AG04450 (cell line): ENCODE measurements around the gene KHK. TPM values are rescaled to one million over a fixed set of nuclear protein-coding genes. Genes with fewer than 3 reads are reported as not detected.
A peak's percentile ranks its signal among the peaks of the same experiment; 100 is the strongest.

ENCODE experiments used
- CTCF ChIA-PET: fragments of 300-600, 350-600 bp; formaldehyde crosslinking; extraction: SDS; loops from one replicate; lab custom pipeline; 2022; ENCODE audit warnings: antibody characterized with exemption, inconsistent platforms; lab: Charles Lee
- POLR2A ChIA-PET: fragments of 350-600 bp; formaldehyde crosslinking; extraction: SDS; loops from one replicate; lab custom pipeline; 2021; ENCODE audit warnings: antibody characterized with exemption, inconsistent platforms; lab: Yijun Ruan, JAX
- DNase-seq: peaks from one replicate; pipeline ENCODE4 v3.0.0-alpha.2; 2011; ENCODE audit warnings: low read depth, low spot score
- H3K27ac ChIP-seq: one replicate; pipeline ENCODE4 v1.5.1; 2012; ENCODE audit warnings: low read depth, low read length, control low read depth
- H3K27me3 ChIP-seq: one replicate; pipeline ENCODE4 v1.6.0; 2012; ENCODE audit warnings: low read length; ENCODE audit not compliant: control insufficient read depth, insufficient read depth
- H3K4me3 ChIP-seq: 2 replicates; pipeline ENCODE4 v1.5.1; 2011; ENCODE audit warnings: mild to moderate bottlenecking, low read depth, low read length, control low read depth
- H3K9me3 ChIP-seq: 2 replicates; pipeline ENCODE4 v1.5.1; 2012; ENCODE audit warnings: low read length; ENCODE audit not compliant: control insufficient read depth, insufficient read depth
- polyA plus RNA-seq: library from polyadenylated mRNA; depleted of rRNA; stranded (reverse); fragments of >200 nt; gene quantifications from 2 replicates; pipeline ENCODE4 v1.2.3, GENCODE V29; 2011
- TF ChIP-seq, protein P1 (sequence below): IDR thresholded peaks from 2 replicates; pipeline ENCODE4 v1.5.1; 2011; ENCODE audit warnings: low read depth, low read length, control low read depth, inconsistent platforms

KHK gene
- polyA plus RNA-seq, 1 experiment = 0.37 TPM

DNA sequence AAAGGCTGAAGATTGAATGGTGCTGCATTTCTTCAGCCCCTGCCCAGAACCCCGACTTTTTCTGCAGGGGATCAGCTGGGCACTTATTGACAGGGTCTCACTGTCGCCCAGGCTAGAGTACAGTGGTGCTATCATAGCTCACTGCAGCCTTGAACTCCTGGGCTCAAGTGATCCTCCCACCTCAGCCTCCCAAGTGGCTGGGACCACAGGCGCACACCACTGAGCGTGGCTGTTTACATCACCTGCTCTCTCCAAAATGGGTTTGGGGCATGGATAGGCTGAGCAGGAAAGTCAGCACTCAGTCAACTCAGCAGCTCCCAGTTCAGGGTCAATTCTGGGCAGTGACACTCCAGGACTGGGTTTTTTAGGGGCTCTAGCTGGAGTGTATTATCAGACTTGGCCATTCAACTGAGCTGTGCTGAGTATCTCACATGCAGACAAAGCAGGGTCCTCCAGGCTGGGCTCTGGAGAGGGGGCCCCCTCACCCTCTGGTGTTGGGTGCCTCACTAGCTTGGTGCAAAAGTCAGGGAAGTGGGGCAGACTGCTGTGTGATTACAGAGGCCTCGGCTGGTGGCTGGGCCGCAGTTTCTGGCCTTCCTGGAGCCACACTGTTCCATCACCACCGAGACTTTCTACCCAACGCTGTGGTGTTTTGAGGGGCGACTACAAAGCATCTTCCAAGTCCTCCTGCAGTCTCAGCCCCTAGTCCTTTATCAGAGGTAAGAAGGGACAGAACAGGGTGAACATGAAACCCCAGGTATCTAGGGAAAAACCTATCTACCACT, 41.5 kb downstream of the KHK start:
- Histone ChIP-seq H3K27ac (no peak overlapping the region), H3K27me3 (peaks cover 6% of the 10 kb centered on the region), H3K9me3 (no peaks in the 10 kb centered on the region; the same call in 1 of the 2 replicates), H3K4me3 (no peak overlapping the region)
- CTCF ChIA-PET = no interaction called here
- TF ChIP-seq, protein P1, sequence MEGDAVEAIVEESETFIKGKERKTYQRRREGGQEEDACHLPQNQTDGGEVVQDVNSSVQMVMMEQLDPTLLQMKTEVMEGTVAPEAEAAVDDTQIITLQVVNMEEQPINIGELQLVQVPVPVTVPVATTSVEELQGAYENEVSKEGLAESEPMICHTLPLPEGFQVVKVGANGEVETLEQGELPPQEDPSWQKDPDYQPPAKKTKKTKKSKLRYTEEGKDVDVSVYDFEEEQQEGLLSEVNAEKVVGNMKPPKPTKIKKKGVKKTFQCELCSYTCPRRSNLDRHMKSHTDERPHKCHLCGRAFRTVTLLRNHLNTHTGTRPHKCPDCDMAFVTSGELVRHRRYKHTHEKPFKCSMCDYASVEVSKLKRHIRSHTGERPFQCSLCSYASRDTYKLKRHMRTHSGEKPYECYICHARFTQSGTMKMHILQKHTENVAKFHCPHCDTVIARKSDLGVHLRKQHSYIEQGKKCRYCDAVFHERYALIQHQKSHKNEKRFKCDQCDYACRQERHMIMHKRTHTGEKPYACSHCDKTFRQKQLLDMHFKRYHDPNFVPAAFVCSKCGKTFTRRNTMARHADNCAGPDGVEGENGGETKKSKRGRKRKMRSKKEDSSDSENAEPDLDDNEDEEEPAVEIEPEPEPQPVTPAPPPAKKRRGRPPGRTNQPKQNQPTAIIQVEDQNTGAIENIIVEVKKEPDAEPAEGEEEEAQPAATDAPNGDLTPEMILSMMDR = no peak
- DNase-seq = no peak
- POLR2A ChIA-PET = no interaction called here

DNA sequence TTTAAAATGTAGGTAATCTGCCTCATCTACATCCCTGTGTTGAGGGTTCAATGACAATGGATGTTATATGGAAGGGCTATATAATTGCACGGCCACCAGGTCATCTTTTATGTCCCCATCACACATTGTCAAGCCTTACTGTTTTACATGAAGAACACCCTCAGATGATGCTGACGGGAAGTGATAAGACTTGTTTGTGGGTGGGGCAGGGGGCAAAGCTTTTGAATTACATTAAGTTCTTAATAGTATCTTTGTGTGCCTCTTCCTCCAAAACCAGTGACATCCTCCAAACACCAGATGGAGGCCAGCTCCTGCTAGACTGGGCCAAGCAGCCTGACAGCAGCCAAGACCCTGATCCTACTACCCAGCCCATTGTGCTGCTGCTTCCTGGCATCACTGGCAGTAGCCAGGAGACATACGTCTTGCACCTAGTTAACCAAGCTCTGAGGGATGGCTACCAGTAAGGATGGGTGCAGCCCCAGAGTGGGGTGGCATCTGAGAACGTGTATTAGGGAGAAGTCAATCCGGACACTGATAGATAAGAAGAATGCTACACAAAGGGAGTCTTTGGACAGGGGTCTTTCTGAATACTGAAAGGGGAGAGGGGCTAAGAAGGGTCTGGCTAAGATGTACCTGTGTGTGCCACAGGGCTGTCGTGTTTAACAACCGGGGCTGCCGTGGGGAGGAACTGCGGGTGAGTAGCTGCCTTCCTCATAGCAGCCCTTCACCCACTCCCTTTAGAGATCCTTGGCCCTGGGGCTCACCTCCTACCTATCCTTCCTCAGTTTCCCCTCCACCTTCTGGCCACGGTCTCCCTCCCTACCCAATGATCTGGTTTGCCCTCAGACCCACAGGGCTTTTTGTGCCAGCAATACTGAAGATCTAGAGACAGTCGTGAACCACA, 42.3 kb downstream of the KHK start:
- POLR2A ChIA-PET = no interaction called here
- TF ChIP-seq, protein P1 = no peak
- CTCF ChIA-PET = interaction anchor here (0.6 kb wide), 1 partner anchor 63 kb away, joined by 3 read pairs; no protein-coding TSS in a partner anchor
- no peak overlapping the region for H3K27ac ChIP-seq
- peaks cover under 1% of the 10 kb centered on the region; the same call in 1 of the 2 replicates for H3K9me3 ChIP-seq
- H3K27me3 ChIP-seq = peaks cover 2% of the 10 kb centered on the region
- no peak for DNase-seq
- H3K4me3 ChIP-seq = no peak overlapping the region

DNA sequence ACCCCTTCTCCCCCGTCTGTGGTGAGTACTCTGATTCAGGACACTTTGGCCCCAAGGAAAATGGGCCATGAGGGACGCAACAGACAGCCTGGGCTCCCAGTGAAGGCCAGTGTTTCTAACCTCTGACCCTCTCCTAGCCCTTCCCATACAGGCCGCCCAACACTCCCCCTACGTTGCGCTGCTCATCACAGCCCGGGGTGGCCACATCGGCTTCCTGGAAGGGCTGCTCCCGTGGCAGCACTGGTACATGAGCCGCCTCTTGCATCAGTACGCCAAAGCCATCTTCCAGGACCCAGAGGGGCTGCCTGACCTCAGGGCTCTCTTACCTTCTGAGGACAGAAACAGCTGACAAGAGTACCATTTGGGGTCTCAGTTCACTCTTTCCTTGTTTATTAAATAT, 43.8 kb downstream of the KHK start:
- CTCF ChIA-PET = no interaction called here
- POLR2A ChIA-PET = no interaction called here
- no peaks in the 10 kb centered on the region for H3K27me3 ChIP-seq
- no peak overlapping the region for H3K4me3 ChIP-seq
- H3K9me3 ChIP-seq = peaks cover 3% of the 10 kb centered on the region; the same call in 1 of the 2 replicates
- H3K27ac ChIP-seq = no peak overlapping the region
- no peak for DNase-seq
- TF ChIP-seq, protein P1 = no peak

GRCh38 chr2:27131429-27131828, 44.9 kb downstream of the KHK start:
- TF ChIP-seq, protein P1 = no peak
- CTCF ChIA-PET = interaction anchor here (1.5 to 3.3 kb wide), 2 partner anchors 38 to 61 kb away, joined by 3 to 49 read pairs; no protein-coding TSS in a partner anchor
- no peak for DNase-seq
- Histone ChIP-seq H3K27ac (peak overlapping the region; percentile 11), H3K4me3 (no peak overlapping the region), H3K27me3 (no peaks in the 10 kb centered on the region), H3K9me3 (peaks cover 3% of the 10 kb centered on the region; the same call in 1 of the 2 replicates)
- POLR2A ChIA-PET = interaction anchor here (1.2 kb wide), 1 partner anchor 80 kb away, joined by 3 read pairs; the partner anchor contains the start of gene AGBL5
